T follicular helper cell (primary cell): ENCODE results near the gene SLC35G6.
A peak's percentile ranks its signal among the peaks of the same experiment; 100 is the strongest.
"Not testable (repeated sequence)": the region's sequence is repeated elsewhere in the genome, so short reads cannot be mapped to it uniquely, and the experiment has no call there.

Source experiments
- DNase-seq: peaks from one replicate; pipeline ENCODE4 v3.0.0-alpha.2; 2020; ENCODE audit warnings: low read depth
- total RNA-seq, 2 experiments: gene quantifications; one replicate each; lab custom pipeline; 2026; lab: John Stamatoyannopoulos, UW

The SLC35G6 gene
- total RNA-seq: 0 reads per million in 2 experiments

- DNase-seq: not testable (repeated sequence)
These were observed at the start of gene SLC35G6 for GRCh38 chr17:7481275-7481674. TSS of gene SLC35G6 (plus strand) at chr17:7481446. CDS start at chr17:7481517, 71 bp downstream.

GRCh38 chr17:7432296-7432695, 49.0 kb upstream of the SLC35G6 start:
- no peak for DNase-seq

DNA sequence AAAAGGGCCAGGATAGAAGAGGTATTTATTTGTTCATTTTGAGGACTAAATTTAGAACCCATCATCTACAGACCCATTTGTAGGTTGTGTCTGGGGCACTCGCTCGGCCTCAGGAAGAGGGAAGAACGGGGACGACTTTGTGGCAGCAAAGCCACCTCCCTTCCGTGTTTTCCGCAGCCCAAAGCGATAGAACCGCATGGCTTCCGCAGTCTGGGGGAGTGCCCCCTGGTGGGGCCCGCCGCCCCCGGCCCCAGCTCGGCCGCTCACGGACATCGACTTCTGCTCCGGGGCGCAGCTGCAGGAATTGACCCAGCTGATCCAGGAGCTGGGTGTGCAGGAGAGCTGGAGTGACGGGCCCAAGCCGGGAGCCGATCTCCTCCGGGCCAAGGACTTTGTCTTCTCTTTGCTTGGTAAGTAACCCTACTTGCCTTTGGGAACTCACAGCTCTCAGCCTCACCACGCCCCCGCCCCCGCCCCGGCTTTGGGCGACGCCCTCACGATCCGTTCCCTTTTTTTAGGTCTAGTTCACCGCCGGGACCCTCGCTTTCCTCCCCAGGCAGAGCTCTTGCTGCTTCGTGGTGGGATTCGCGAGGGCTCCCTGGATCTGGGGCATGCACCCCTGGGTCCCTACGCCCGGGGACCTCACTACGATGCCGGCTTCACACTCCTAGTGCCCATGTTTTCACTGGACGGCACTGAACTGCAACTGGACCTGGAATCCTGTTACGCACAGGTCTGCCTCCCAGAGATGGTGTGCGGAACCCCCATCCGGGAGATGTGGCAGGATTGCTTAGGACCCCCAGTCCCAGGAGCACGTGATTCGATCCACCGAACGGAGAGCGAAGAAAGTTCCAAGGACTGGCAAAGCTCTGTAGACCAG, 45.3 kb upstream of the SLC35G6 start:
- peak; percentile 34 for DNase-seq

DNA sequence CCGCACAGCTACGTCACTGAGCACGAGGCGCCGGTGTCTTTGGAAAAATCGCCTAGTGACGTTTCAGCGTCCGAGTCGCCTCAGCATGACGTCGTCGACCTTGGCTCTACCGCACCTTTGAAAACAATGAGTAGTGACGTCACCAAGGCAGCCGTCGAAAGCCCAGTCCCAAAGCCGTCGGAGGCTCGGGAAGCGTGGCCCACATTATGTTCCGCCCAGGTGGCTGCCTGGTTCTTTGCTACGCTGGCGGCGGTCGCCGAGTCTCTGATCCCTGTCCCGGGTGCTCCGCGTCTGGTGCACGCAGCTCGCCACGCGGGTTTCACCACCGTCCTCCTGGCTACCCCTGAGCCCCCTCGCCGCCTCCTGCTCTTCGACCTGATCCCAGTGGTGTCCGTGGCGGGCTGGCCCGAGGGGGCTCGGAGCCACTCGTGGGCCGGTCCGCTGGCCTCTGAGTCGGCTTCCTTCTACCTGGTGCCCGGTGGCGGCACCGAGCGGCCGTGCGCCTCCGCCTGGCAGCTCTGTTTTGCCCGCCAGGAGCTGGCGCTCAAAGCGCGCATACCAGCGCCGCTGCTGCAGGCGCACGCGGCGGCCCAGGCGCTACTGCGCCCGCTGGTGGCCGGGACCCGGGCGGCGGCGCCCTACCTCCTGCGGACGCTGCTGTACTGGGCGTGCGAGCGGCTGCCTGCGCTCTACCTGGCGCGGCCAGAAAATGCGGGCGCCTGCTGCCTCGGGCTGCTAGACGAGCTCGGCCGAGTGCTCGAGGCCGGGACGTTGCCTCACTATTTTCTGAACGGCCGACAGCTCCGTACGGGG, 44.5 kb upstream of the SLC35G6 start:
- peak; percentile 69 for DNase-seq

DNA sequence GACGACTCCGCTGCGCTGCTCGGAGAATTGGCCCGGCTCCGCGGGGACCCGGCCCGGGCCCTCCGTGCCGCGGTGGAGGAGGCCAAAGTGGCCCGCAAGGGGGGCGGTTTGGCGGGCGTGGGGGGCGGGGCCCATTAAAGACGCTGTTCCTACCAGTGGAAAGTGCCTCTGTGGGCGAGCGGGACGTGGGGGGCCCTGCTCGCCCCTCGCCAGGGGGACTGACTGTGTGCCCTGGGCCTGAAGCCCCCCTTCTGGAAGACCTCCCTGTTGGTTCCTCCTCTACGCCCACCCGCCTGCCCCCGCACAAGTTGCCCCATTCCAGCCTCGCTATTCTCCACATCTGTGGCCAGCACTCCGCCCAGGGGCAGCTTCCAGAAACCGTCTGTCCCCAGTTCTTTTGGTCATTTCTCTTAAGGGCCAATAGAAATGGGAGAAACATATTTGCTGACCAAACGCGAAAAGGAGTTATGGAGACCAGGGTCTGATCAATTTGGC, 43.8 kb upstream of the SLC35G6 start:
- DNase-seq: no peak

DNA sequence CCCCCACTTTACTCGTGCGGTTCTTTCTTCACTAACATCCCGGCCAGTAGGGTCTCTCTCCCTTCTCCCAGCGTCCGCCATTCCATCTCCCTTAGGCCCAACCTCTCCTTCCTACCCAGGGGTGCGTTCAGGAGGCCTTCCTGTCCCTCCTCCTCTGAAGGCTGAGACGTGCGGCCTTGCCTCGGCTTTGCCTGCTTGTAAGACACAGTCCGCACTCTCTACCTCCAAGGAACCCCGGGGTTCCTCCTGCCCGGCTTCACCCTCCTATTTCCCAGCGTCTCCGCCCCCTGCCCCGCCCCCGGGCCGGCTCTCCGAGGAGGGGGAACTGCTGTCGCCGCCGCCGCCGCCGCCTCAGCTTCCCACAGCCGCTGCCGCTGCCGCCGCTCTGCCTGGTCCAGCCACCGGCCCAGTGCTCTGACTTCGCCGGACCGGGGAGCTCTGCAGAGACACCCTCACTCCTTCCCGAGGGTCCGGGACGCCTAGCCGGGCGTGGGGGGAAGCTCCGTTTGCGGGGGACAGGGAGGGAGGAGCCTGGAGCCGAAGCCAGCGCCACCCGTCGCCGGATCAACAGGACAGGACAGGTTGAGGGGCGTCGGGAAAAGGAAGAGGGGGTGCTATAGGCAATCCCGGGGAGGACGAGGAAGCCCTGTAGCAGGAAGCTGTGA, 43.2 kb upstream of the SLC35G6 start:
- DNase-seq: peak; percentile 43

- no peak for DNase-seq
These were observed 42.4 kb upstream of the SLC35G6 start for GRCh38 chr17:7438656-7439460.

- DNase-seq: no peak
These were observed 41.7 kb upstream of the SLC35G6 start, which contains the start of gene FGF11 for GRCh38 chr17:7439462-7440112. TSS of gene FGF11 (plus strand) at chr17:7439512. CDS start at chr17:7439621, 109 bp downstream.

DNA sequence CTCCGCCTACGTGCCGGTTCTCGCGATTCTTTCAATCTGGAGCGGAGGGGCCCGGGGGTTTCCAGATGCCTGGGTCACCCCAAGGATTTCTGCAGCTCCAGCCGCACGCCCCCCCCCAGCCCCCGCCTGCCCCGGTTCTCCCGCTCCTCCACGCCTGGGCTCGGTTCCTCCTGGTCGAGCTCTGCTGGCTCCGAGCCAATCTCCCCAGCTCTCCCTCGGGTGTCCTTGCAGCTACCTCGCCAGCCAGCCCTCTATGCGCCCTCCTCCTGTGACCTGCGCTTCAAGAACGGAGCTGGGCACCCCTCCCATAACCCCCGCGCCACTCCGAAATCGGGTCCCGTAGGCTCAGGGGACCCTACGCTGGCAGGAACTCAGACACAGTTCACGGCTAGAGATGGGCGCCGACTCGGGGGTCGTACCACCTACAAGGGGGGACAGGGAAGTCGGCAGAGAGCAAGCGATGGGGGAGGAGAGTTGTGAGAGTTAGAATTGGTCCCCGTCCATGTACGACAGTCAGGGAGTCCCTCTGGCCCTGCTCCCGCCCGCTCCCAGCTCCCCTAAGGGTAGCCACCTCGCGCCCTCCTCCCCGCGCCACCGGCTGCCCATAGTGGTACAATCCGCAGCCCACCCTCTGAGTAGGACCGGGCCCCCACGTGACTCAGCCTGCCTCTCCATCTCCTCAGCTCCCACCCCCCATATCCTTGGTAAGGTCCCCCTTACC, 41.0 kb upstream of the SLC35G6 start:
- peak; percentile 17 for DNase-seq

DNA sequence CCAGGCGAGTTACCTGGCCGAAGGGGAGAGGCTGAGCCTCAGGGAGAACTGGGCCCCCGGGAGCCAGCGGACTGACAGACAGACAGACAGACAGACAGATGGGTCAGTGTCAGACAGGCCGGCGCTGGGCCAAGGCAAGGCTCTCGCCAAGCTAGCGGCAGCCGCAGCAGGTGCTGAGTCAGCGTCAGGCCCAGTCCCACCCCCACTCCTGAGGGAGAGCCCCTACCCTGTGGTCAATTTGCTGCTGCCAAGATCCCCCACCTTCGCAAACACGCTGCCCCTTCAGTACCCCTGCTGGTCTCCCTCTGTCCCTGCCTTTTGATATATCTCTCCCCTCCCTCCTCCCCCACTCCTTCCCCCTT, 40.4 kb upstream of the SLC35G6 start:
- no peak for DNase-seq

DNA sequence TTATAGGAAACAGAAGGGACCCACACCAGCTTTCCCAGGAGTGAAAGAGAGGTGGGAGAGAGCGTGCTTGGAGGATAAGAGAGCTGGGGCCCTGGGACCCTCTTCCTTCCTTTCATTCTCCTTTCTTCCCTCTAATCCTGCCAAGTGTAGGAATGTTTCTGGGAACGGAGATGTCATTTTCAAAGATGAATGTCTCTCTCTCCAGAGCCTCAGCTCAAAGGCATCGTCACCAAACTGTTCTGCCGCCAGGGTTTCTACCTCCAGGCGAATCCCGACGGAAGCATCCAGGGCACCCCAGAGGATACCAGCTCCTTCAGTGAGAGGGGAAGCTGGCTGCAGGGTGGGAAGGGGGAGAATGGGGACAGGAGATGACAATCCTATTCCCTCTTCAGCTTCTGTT, 40.0 kb upstream of the SLC35G6 start:
- DNase-seq: no peak

DNA sequence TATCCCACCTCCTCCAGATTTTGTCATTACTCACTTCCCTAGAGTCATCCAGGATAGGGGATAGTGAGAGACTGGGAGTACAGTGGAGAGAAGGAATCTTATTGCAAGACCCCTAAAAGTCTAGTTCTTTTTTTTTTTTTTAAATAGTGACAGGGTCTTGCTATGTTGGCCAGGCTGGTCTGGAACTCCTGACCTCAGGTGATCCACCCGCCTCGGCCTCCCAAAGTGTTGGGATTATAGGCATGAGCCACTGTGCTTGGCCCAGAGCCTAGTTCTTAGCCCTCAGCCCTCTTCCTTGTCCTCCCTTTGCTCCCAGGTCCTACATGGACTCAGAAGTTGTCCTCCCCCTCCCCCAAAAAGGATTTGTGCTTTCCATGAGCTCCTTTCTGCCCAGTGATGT, 39.1 kb upstream of the SLC35G6 start:
- no peak for DNase-seq

DNA sequence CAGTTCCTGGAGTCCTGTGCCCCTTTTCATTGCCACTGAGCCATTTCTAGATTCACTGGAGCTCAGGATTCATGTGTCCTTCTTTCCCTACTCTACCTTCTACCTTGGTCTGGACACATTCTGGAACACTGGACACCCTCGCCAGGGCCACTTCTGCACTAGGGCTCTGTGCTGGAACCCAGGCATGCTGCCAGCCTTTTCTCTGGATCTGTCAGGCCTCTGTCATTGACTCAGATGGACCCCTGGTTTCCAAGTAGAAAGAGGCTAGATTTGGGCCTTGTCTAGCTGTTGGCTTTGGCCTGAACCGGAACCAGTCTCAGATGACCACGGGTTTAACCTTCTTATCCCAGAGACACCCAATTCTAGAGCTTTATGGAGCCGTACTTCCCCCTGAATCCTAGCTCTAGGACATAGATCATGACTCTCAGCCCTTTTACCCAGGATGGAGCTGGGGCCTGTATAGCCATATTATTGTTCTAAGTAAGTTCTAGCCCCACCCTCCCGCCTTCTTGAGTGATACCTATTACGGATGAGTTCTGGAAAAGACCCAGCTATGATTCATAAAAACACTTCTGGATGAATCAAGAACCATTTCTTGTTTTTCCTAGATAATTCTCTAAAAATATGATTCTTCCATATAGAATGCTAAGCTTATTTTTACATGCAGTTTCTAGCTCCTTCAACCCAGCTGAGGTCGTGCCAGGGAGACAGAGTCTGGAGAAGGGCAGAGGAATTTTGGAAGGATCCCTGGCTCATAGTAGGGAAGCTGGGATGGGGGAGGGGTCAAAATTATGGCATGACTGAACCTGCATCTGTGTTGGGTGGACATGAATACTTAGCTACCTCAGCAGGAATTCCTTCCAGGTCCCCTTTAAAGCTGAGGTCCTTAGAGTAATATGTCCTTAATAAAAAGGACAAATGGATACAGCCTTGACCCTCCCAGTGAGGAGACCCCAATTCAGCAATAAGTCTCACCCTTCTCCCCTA, 37.5 kb upstream of the SLC35G6 start:
- no peak for DNase-seq

- DNase-seq: no peak
These were observed 36.3 kb upstream of the SLC35G6 start, which contains the start of gene CHRNB1 for GRCh38 chr17:7444682-7445618. TSS of gene CHRNB1 (plus strand) at chr17:7445061. CDS start at chr17:7445128, 67 bp downstream.

DNA sequence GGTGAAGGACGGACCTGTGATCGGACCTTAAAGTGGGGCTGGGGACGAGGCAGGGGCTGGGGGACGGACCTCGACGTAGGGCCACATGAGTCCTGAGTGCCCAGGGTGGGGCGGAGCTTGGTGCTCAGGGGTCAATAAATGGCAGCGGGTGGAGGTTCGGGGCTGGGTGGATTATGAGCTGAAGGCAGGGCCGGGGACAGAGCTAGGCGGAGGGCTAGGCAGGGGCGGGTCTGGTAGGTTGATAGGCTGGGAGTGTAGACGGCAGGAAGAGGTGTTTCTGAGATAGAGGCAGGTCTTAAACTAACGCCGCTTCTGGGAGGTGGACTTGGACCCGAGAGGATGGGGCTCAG, 35.7 kb upstream of the SLC35G6 start:
- no peak for DNase-seq

DNA sequence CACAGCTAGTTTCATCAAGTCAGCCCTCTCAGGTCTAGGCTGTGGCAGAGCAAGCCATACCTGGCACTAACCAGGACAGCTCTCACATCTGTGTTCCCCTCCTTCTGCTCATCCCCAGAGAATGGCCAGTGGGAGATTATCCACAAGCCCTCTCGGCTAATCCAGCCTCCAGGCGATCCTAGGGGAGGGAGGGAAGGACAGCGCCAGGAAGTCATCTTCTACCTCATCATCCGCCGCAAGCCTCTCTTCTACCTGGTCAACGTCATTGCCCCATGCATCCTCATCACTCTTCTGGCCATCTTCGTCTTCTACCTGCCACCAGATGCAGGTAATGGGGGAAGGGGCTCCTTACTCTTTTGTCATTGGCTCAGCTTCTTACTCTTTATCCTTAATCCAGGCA, 32.8 kb upstream of the SLC35G6 start:
- DNase-seq: no peak

DNA sequence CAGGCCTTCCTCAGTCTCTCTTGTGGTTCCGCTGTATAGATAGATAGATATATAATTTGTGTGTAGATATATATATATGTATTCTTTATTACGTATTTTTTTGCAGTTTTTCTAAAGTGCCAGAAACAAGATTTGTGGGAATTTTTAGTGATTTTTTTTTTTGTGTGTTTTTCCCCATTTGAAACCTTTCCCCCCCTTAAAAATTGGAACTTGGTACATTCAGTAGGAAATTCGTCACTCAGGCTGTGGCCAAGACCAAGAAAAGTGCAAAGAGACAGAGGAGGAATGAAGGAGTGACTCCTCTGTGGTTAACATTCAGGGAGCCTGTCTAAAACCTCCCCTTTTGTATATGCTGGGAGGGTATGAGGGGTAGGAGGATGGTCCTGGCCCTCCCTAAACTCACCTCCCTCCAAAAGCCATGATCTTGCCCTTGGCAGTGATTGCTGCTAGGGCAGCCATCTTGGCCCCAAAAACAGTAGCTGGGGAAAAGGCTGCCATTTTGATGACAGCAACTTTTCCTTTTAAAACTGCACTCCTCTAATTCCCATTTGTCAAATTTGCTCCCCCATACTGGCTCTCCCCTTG, 21.2 kb upstream of the SLC35G6 start:
- DNase-seq: no peak
